ENCODE results near the gene RAB26. TPM values are rescaled to one million over a fixed set of nuclear protein-coding genes. Genes with fewer than 3 reads are reported as not detected.

Gene RAB26
- total RNA-seq, 1 experiment from 2014 or later = 1.0 TPM

GRCh38 chr16:2172688-2173335, 24.4 kb downstream of the RAB26 start:
- no peaks in the 10 kb centered on the region for H3K4me1 Mint-ChIP-seq (ENCODE audit: insufficient read depth, unreplicated experiment)
- H3K4me3 Mint-ChIP-seq (ENCODE audit: unreplicated experiment) = no peak overlapping the region
- no peaks in the 10 kb centered on the region for H3K27me3 Mint-ChIP-seq (ENCODE audit: insufficient read depth, unreplicated experiment)
- ChIA-PET CTCF (interaction anchor here (0.6 kb wide), 2 partner anchors 26 to 169 kb away, joined by 3 read pairs; no protein-coding TSS in a partner anchor), POLR2A (interaction anchor here (0.8 to 2.1 kb wide), 3 partner anchors 9 to 18 kb away, joined by 3 to 5 read pairs (median 3); no protein-coding TSS in a partner anchor)
- no TSS peak for BruUV-seq (replicated peaks)
- peaks cover 54% of the 10 kb centered on the region for H3K36me3 Mint-ChIP-seq (ENCODE audit: insufficient read depth, unreplicated experiment)
- no peak for DNase-seq (ENCODE audit: unreplicated experiment)
- no peaks in the 10 kb centered on the region for H3K9me3 Mint-ChIP-seq (ENCODE audit: unreplicated experiment)
- no peak overlapping the region for H3K27ac Mint-ChIP-seq (ENCODE audit: low read depth, unreplicated experiment)
- no peak for TF ChIP-seq CTCF (IDR thresholded peaks at IDR 0.05; ENCODE audit: unreplicated experiment)
- intact Hi-C loops (cut with micrococcal nuclease) = no loop called here

- no peak overlapping the region for H3K4me3 Mint-ChIP-seq (ENCODE audit: unreplicated experiment)
- BruUV-seq (replicated peaks) = no TSS peak
- intact Hi-C loops (cut with micrococcal nuclease) = no loop called here
- no peak for DNase-seq (ENCODE audit: unreplicated experiment)
- ChIA-PET POLR2A (interaction anchor here (0.8 to 2.1 kb wide), 2 partner anchors 10 to 19 kb away, joined by 3 to 5 read pairs; no protein-coding TSS in a partner anchor), CTCF (interaction anchor here (0.6 kb wide), 1 partner anchor 170 kb away, joined by 3 read pairs; no protein-coding TSS in a partner anchor)
- H3K27me3 Mint-ChIP-seq (ENCODE audit: insufficient read depth, unreplicated experiment) = no peaks in the 10 kb centered on the region
- no peak overlapping the region for H3K27ac Mint-ChIP-seq (ENCODE audit: low read depth, unreplicated experiment)
- peaks cover 49% of the 10 kb centered on the region for H3K36me3 Mint-ChIP-seq (ENCODE audit: insufficient read depth, unreplicated experiment)
- H3K4me1 Mint-ChIP-seq (ENCODE audit: insufficient read depth, unreplicated experiment) = no peaks in the 10 kb centered on the region
- TF ChIP-seq CTCF (IDR thresholded peaks at IDR 0.05; ENCODE audit: unreplicated experiment) = no peak
- no peaks in the 10 kb centered on the region for H3K9me3 Mint-ChIP-seq (ENCODE audit: unreplicated experiment)
Observed at GRCh38 chr16:2173366-2173765, 24.9 kb downstream of the RAB26 start.

- peaks cover 43% of the 10 kb centered on the region for H3K36me3 Mint-ChIP-seq (ENCODE audit: insufficient read depth, unreplicated experiment)
- H3K27me3 Mint-ChIP-seq (ENCODE audit: insufficient read depth, unreplicated experiment) = no peaks in the 10 kb centered on the region
Observed at GRCh38 chr16:2173916-2174315, 25.5 kb downstream of the RAB26 start.

More at GRCh38 chr16:2173916-2174315, 25.5 kb downstream of the RAB26 start:
- H3K4me1 Mint-ChIP-seq (ENCODE audit: insufficient read depth, unreplicated experiment) = no peaks in the 10 kb centered on the region
- POLR2A ChIA-PET = no interaction called here
- H3K9me3 Mint-ChIP-seq (ENCODE audit: unreplicated experiment) = no peaks in the 10 kb centered on the region
- TF ChIP-seq CTCF (IDR thresholded peaks at IDR 0.05; ENCODE audit: unreplicated experiment) = no peak
- no peak overlapping the region for H3K27ac Mint-ChIP-seq (ENCODE audit: low read depth, unreplicated experiment)
- H3K4me3 Mint-ChIP-seq (ENCODE audit: unreplicated experiment) = no peak overlapping the region
- no TSS peak for BruUV-seq (replicated peaks)
- DNase-seq (ENCODE audit: unreplicated experiment) = no peak
- CTCF ChIA-PET = no interaction called here
- intact Hi-C loops (cut with micrococcal nuclease) = no loop called here

Data from MCF 10A (cell line).